K562 (cell line): Measurements from ENCODE around the gene RPTOR. TPM values are rescaled to one million over a fixed set of nuclear protein-coding genes. Genes with fewer than 3 reads are reported as not detected.
A peak's percentile ranks its signal among the peaks of the same experiment; 100 is the strongest.

Source experiments
- ELF4 ChIP-seq: fragments of 450-650 bp; formaldehyde crosslinking; IDR thresholded peaks from 2 replicates; pipeline ENCODE4 v1.4.0; 2022; ENCODE audit warnings: missing genetic modification characterization
- FOXA3 ChIP-seq, 2 experiments: fragments of 450-650 bp in 1 of 2; sonication (generic) in 1 of 2; formaldehyde crosslinking; IDR thresholded peaks in 1 of 2; conservative IDR thresholded peaks in 1 of 2; 2 replicates each; pipeline versions ENCODE4 v1.4.0 to v1.8.0; 2020 to 2022; ENCODE audit warnings: mild to moderate bottlenecking in 2 of 2, missing genetic modification reagents in 1 of 2
- NFE2 ChIP-seq: IDR thresholded peaks from 2 replicates; pipeline ENCODE4 v1.6.1; 2014; ENCODE audit warnings: antibody characterized with exemption, low read depth
- NFRKB ChIP-seq: fragments of 450-650 bp; IDR thresholded peaks from 2 replicates; pipeline ENCODE4 v1.6.1; 2016; ENCODE audit warnings: low read depth
- NONO ChIP-seq, 2 experiments: fragments of 200-400 bp in 1 of 2; fragments of 450-650 bp in 1 of 2; formaldehyde crosslinking in 1 of 2; IDR thresholded peaks; 2 replicates each; pipeline ENCODE4 v1.6.1; 2017; ENCODE audit warnings: low read depth in 2 of 2, mild to moderate bottlenecking in 2 of 2, moderate library complexity in 2 of 2, low read length in 1 of 2
- TEAD4 ChIP-seq, 2 experiments: sonication (generic) in 1 of 2; formaldehyde crosslinking in 1 of 2; IDR thresholded peaks; 2 replicates each; pipeline versions ENCODE4 v1.6.1 to v1.8.0; 2012 to 2022; ENCODE audit warnings: borderline replicate concordance in 1 of 2, inconsistent platforms in 1 of 2, low read length in 1 of 2, mild to moderate bottlenecking in 1 of 2, missing genetic modification reagents in 1 of 2
- ZBTB11 ChIP-seq, 3 experiments: fragments of 200-800 bp in 1 of 3; fragments of 250-450 bp in 1 of 3; fragments of 450-650 bp in 1 of 3; sonication (Bioruptor Pico) in 1 of 3; sonication (Bioruptor generic) in 1 of 3; formaldehyde crosslinking in 1 of 3; IDR thresholded peaks; 2 replicates each; pipeline versions ENCODE4 v1.6.1 to v1.8.0; 2016 to 2022; ENCODE audit warnings: mild to moderate bottlenecking in 2 of 3, missing genetic modification characterization in 2 of 3, missing compliant biosample characterization in 1 of 3, moderate library complexity in 1 of 3
- ZBTB40 ChIP-seq, 2 experiments: fragments of 450-650 bp in 1 of 2; sonication (generic) in 1 of 2; formaldehyde crosslinking in 1 of 2; IDR thresholded peaks; 2 replicates each; pipeline versions ENCODE4 v1.7.1 to v1.9.0; 2016 to 2022; ENCODE audit warnings: inconsistent platforms in 1 of 2, mild to moderate bottlenecking in 1 of 2, missing genetic modification reagents in 1 of 2
- ZFX ChIP-seq: sonication (generic); formaldehyde crosslinking; IDR thresholded peaks from 2 replicates; pipeline ENCODE4 v1.8.0; 2022; ENCODE audit warnings: mild to moderate bottlenecking, missing genetic modification reagents, moderate library complexity
- ZNF253 ChIP-seq: fragments of 250-450 bp; sonication (Bioruptor Pico); conservative IDR thresholded peaks from 2 replicates; pipeline ENCODE4 v1.6.1; 2021; ENCODE audit warnings: mild to moderate bottlenecking
- polyA plus RNA-seq, 8 experiments: library from polyadenylated mRNA; depleted of rRNA in 4 of 8; stranded (reverse) in 5 of 8; unstranded in 3 of 8; fragments of >200 nt; fragmentation: Nextera tagmentation in 2 of 8; fragmentation: Illumina TruSeq in 1 of 8; extraction: Ambion mirVana in 2 of 8; extraction: Trizol in 1 of 8; gene quantifications; 2 replicates each; pipeline versions ENCODE4 v1.2.1 to v1.2.3, GENCODE V29; 2011 to 2014; ENCODE audit warnings: inconsistent platforms in 1 of 8, missing spikeins in 1 of 8
- total RNA-seq, 7 experiments: library from RNA; depleted of rRNA in 6 of 7; stranded (reverse); fragments of >200 nt in 6 of 7; fragmentation: Illumina TruSeq in 2 of 7; extraction: Trizol in 2 of 7; gene quantifications; 2 replicates each; pipeline versions ENCODE4 v1.2.1 to v1.2.3, GENCODE V29; 2011 to 2021; ENCODE audit warnings: low replicate concordance in 1 of 7
- TF ChIP-seq, protein P1 (sequence below): fragments of 250-450 bp; sonication (Bioruptor Pico); IDR thresholded peaks from 2 replicates; pipeline ENCODE4 v1.5.1; 2021; ENCODE audit warnings: mild to moderate bottlenecking

Gene RPTOR
- total and polyA plus RNA-seq, 9 of the 15 experiments (the other 6 are each of a cell fraction or from before 2014, with no cell fraction given) = 0.24 to 54.1 (median 10.2) TPM

GRCh38 chr17:80891397-80892018, 346.9 kb downstream of the RPTOR start (continued):
- no peak; a peak in 1 of 6 replicates for TF ChIP-seq ZBTB11 (CRISPR knock-in tag; IDR thresholded peaks at IDR 0.05)
- peak; percentile 48 for TF ChIP-seq NFRKB
- TF ChIP-seq NONO (IDR thresholded peaks at IDR 0.05; ENCODE audit: low read depth in 2 of 2, low read length in 1 of 2) = 0 out of 4 replicates have a peak, but pooled peaks of 1 of the 2 experiments have one; percentile 12
- no peak for TF ChIP-seq FOXA3 (CRISPR knock-in tag; conservative IDR thresholded peaks at IDR 0.05 in 1 of 2, IDR thresholded peaks at IDR 0.05 in 1 of 2)
- TF ChIP-seq, protein P1, sequence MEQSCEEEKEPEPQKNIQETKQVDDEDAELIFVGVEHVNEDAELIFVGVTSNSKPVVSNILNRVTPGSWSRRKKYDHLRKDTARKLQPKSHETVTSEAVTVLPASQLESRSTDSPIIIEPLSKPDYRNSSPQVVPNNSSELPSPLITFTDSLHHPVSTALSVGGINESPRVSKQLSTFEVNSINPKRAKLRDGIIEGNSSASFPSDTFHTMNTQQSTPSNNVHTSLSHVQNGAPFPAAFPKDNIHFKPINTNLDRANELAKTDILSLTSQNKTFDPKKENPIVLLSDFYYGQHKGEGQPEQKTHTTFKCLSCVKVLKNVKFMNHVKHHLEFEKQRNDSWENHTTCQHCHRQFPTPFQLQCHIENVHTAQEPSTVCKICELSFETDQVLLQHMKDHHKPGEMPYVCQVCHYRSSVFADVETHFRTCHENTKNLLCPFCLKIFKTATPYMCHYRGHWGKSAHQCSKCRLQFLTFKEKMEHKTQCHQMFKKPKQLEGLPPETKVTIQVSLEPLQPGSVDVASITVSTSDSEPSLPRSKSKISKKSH (CRISPR knock-in tag) = no peak
- TF ChIP-seq ZBTB40 (IDR thresholded peaks at IDR 0.05) = 0 out of 2 replicates have a peak, but pooled peaks have one; percentile 12
- TF ChIP-seq ZBTB40 (CRISPR knock-in tag; IDR thresholded peaks at IDR 0.05) = no peak
- TF ChIP-seq NFE2 = 0 out of 2 replicates have a peak, but pooled peaks have one; percentile 20
- TF ChIP-seq ELF4 (CRISPR knock-in tag) = no peak
- TF ChIP-seq TEAD4 (IDR thresholded peaks at IDR 0.05; ENCODE audit: low read length) = peak; percentile 51
- no peak for TF ChIP-seq TEAD4 (CRISPR knock-in tag; IDR thresholded peaks at IDR 0.05; ENCODE audit: borderline replicate concordance)
- TF ChIP-seq ZFX (CRISPR knock-in tag) = peak; percentile 74
- TF ChIP-seq ZNF253 (CRISPR knock-in tag) = no peak
